HG02840 (cell line): ENCODE data around the gene ADAMTS8.

ENCODE experiments used
- ATAC-seq: cut with Tn5 transposase; IDR thresholded peaks from one replicate; pipeline ENCODE4 v1.9.1; 2021; ENCODE audit warnings: mild to moderate bottlenecking, moderate library complexity, moderate number of reproducible peaks; ENCODE audit not compliant: unreplicated experiment, low FRiP score

Gene ADAMTS8

GRCh38 chr11:130428316-130429119 is at the start of gene ADAMTS8:
Gene ADAMTS8, minus strand, starts transcription at chr11:130428609. Its CDS starts 323 bp downstream, at chr11:130428286.
- ATAC-seq: no peak

DNA sequence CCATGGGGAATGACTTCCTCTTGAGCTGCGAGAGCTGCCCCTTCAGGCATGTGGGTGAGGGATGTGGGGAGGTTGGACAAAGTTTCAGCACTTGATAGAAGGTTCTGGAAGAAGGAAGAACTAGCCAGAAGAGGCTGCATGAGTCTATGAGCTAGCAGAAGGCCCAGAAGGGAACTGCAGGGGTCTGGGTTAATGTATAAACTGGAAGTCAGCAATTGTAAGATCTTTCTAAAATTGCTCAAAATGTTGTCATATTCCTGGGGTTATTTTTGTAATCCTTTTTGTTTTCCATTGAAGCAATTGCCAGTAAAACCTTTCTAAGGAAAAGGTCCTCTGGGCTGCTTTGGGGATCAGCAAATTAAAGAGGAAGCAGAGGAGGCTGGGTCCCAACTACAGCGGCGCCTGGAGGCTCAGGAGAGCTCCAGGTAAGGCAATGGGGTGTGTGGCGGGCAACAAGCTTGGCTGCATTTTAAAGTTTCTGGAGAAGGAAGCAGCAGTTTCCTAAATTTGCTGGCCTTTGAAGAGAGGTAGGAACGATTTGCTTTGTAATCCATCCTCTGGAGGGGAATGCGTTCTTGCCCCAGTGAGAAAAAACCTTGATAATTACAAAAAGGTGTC is 49.3 kb upstream of the ADAMTS8 start:
- ATAC-seq: no peak

DNA sequence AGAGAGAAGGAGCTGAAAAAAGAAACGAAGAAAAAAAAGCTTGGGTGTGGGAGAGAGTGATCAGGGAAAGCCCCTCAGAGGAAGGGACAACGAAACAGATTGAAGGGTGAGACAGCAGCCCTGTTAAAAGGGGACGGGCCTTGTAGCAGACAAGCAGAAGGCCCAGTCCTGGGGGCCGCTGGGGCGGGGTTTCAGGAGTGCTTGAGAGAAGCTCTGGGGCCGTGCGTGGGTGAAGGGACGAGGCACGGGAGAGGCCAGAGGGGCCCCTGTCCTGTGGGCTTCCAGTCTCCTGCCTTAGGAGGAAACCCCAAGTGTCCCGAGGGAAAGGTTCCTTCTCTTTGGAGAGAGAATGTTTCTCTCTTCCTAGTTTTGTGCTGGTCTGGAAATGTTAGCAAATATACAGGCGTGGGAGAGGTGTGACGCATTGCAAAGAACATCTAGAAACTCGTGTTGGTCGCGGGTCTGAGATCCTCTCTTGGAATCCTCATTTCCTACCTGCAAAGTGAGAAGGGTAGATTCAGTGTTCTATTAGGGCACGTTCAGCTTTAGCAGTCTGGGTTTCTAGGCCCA is 48.6 kb upstream of the ADAMTS8 start:
- no peak for ATAC-seq

DNA sequence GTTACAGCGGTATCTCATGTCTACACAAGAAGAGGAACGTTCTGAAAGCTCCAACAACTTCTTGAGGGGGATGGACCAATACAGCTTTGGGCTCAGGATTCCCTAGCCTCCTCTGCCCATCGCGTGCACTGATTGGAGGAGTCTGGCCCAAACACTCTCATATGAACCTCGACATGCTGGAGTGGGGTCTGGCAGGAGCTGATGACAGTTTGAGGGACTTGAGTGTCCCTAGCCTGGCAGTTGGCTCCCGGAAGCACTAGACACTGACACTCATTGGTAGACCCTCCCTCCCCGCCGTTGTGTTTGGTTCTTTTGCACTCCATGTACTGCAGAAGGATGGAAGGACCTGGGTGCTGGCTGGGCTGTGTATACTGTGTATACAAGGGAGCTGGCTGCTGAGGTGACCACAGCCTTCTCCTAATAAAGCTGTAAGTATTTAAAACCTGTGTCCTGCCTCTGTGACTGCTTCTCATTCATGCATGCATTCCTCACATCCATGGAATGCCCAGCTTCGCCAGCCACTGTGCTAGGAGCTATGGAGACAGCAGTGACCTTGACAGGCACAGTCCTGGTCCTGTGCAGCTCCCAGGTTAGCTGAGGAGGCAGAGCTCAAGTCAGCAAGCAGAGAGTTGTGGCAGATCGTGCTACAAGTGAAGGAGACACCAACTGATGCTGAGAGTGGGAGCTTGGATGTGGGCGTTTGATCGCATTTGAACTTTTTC is 48.0 kb upstream of the ADAMTS8 start:
- ATAC-seq: no peak

DNA sequence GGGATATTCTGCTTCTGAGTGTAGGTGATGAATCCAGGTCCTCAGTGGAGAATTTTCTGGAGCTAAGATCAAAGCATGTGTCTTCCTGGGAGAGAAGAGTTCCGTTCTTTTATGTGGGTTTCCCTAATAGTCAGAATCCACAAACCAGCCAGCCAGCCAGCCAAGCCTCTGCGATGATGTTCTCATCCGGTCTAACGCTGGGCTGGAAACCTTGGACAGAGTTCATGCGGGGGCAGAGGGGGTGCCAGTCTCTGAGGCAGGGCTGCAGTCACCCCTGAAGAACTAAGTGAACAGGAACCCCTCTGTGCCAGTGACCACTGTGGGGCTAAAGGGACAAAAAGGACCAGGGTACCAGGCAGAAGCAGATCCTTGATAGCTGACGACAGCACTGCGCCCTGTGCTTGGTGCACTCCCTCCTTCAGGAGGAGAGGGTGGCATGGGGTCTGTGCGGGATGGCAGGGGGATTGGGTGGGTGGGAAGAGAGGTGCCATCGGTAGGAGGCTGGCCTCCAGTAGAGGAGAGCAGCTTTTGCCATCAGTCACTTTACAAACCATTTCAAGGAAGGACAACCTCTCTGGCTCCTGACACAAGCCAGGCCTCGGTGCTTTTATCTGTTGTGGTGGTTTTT is 47.1 kb upstream of the ADAMTS8 start:
- ATAC-seq: no peak

DNA sequence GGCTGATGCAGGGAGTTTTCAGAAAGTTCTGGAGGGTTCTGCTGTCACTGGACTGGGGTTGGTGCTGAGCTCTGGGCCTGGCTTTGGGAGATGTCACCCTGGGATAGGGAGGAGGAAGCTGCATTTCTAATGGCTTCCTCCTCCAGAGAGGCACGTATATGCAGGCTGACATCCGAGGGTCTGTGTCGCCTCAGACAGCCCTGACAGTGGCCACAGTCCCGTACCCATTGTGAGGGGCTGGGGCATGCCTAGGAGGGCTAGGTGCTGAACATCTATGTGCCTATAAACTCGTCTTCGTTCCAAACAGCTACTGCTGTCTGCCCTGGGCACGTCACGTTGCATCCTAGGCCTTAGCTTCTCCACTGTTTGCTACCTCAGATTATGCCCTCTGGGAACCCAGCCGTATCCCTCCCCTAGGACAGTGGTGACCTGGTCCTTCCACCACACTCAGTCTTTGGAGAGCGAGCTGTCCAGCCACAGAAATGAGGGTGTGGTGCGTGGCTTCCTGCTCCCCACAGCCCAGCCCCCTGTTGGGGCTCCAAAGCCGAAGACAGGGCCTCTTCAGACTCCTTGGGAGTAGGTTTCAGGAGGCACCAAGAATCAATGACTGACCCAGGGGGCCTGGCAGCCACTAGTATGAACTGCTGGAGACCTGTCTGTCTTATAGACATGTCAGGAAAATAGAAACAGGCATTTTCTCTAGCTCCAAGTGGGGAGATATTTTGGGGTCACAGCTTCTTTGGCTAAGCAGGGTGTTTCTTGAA is 46.4 kb upstream of the ADAMTS8 start:
- ATAC-seq: no peak

GRCh38 chr11:130473795-130474377 is 45.5 kb upstream of the ADAMTS8 start:
- no peak for ATAC-seq

- no peak for ATAC-seq
Observed at GRCh38 chr11:130473056-130473794, 44.8 kb upstream of the ADAMTS8 start.

- no peak for ATAC-seq
Observed at GRCh38 chr11:130472434-130472961, 44.1 kb upstream of the ADAMTS8 start.

DNA sequence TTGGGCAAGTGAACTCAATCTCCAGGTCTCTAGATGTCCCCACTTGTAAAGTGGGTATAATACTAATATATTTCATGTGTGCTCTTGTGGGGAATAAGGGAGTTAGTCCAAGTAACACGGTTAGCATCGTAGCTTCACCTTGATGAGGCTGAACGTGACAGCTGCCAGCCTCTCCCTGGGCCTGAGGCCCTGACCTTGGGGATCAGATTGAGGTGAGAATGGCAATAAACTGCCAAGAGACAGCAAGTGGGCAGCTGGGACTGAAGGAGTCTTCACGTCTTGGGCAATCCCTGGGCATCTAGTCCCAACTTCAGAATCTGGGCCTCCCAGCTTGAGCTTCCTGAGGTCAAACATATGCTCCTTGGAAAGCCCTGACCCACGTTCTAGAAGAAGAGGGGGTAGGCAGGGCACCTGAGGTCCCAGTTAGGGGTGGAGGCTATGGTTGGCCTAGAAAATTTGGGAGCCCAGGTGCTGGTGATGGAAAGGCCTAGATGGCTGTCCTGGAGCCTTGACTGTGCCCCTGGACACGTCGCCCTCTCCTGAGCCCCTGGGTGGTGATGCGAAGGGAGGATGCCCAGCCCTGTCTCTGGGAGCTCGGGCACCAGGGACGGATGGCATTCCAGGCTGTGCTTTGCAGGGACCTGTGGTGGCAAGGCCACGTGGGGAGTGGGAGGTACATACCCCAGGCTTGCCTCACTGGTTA is 43.5 kb upstream of the ADAMTS8 start:
- no peak for ATAC-seq

GRCh38 chr11:130470832-130471706 is 42.7 kb upstream of the ADAMTS8 start:
- ATAC-seq: no peak

DNA sequence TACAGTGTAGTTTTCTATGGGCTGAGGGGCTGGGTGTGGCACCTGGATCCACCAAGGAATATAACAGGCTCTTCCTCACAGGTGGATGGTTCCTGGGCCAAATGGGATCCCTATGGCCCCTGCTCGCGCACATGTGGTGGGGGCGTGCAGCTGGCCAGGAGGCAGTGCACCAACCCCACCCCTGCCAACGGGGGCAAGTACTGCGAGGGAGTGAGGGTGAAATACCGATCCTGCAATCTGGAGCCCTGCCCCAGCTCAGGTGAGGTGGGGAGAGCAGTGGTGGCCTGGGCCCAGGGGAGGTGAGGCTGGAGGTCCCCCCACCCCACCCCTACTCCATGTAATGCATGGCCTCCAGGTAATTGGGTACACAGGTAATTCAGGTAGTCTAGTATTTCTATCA is 40.8 kb upstream of the ADAMTS8 start:
- ATAC-seq: no peak

- ATAC-seq: no peak
Observed at GRCh38 chr11:130467116-130467900, 38.9 kb upstream of the ADAMTS8 start.

GRCh38 chr11:130465263-130465662 is 36.9 kb upstream of the ADAMTS8 start:
- ATAC-seq: no peak

DNA sequence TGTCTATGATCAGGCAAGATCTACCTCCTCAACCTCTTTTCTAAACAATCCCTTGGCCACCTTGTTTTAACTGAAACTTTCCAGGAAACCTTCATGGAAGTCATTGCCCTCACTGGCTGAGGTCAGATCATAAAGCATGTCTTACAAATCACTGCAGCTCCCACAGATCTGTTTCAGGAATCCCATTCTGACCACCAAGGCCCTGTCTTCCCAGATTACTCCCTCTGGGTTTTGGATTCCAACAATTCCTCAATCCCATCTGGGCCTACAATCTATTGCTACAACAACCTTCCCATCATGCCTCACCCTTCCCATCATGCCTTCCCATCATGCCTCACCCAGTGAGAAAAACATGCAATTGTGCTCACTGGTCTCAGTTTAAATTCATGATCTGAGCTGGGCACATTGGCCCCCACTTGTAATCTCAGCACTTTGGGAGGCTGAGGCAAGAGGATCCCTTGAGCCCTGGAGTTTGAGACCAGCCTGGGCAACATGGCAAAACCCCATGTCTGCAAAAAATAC is 35.9 kb upstream of the ADAMTS8 start:
- ATAC-seq: no peak

DNA sequence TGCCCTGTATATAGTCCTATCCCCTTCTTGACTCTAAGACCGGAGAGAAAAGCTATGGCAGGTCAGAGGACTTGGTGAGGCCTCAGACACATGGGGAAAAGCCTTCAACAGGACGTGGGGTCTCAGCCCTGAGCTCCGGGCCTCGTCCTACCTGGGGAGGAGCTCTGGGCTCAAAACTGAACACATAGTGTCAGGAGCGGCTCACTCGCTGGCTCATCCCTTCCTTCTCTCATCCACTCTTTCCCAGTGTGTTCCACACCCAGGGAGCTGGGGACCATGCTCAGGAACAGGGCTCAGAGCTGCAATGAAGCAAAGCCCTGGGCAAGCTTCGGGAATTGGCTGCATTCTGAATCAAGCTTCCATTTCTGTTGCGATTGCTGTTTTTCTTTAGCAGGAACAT is 34.5 kb upstream of the ADAMTS8 start:
- ATAC-seq: no peak
